Ovary (tissue), 9 donors: ENCODE measurements around the gene C1QB. TPM values are rescaled to one million over a fixed set of nuclear protein-coding genes. Genes with fewer than 3 reads are reported as not detected.

Experiments
- DNase-seq, 5 donors: peaks; one replicate each; pipeline ENCODE4 v3.0.0-alpha.2; 2019 to 2020
- H3K27ac ChIP-seq, 2 donors: fragments of 200-600 bp; one replicate each; pipeline versions ENCODE4 v1.5.1 to v1.8.0; 2019 to 2022
- H3K27me3 ChIP-seq: fragments of 200-600 bp; one replicate; pipeline ENCODE4 v1.8.0; 2022
- H3K36me3 ChIP-seq: fragments of 200-600 bp; sonication (generic); one replicate; pipeline ENCODE4 v1.5.1; 2019
- H3K4me1 ChIP-seq: one replicate; pipeline ENCODE4 v1.8.1; 2013; ENCODE audit warnings: mild to moderate bottlenecking, moderate library complexity; ENCODE audit not compliant: insufficient read depth
- H3K4me3 ChIP-seq: fragments of 200-600 bp; sonication (generic); one replicate; pipeline ENCODE4 v1.5.1; 2017
- H3K9me3 ChIP-seq, 2 donors: fragments of 200-600 bp in 1 of 2; sonication (generic) in 1 of 2; one replicate each; pipeline versions ENCODE4 v1.5.1 to v1.8.1; 2013 to 2019; ENCODE audit warnings: mild to moderate bottlenecking in 1 of 2, moderate library complexity in 1 of 2
- EP300 ChIP-seq: sonication (generic); formaldehyde crosslinking; IDR thresholded peaks from one replicate; pipeline ENCODE4 v1.6.1; 2017; ENCODE audit warnings: antibody characterized with exemption
- POLR2A ChIP-seq: fragments of 450-650 bp; IDR thresholded peaks from one replicate; pipeline ENCODE4 v1.6.1; 2017; ENCODE audit warnings: antibody characterized with exemption, mild to moderate bottlenecking, moderate library complexity
- WGBS, 3 donors: extraction: QIAGEN DNeasy Blood & Tissue Kit in 1 of 3; methylation state at CpG; one replicate each; pipeline versions ENCODE4 v1.1.5 to v1.1.7; 2013 to 2017; 5-methylcytosine and 5-hydroxymethylcytosine counted together
- intact Hi-C, 4 donors: fragments of 100-400 bp; cut with DNase I; formaldehyde crosslinking; loops; one replicate each; pipeline versions ENCODE4 v1.11.0 to v1.15.1; 2022 to 2023
- polyA plus RNA-seq, 2 donors: library from polyadenylated mRNA; stranded (reverse); fragments of 200-250 nt in 1 of 2; fragments of 350-450 nt in 1 of 2; fragmentation: Illumina TruSeq in 1 of 2; extraction: RNeasy Lipid Tissue Mini Kit (QIAGEN cat#74804) in 1 of 2; gene quantifications; one replicate each; pipeline ENCODE4 v1.2.3, GENCODE V29; 2013 to 2014
- total RNA-seq, 7 donors: library from RNA; depleted of rRNA in 2 of 7; stranded (reverse); fragments of >200 nt in 2 of 7; fragmentation: NEBNext Ultra II Directional in 3 of 7; extraction: Animal tissue kit (Norgen Biotek cat#: 25700) in 3 of 7; gene quantifications; one replicate each; pipeline versions ENCODE4 v1.1.0 to v1.2.4, GENCODE V29; 2016 to 2023
- TF ChIP-seq, protein P1 (sequence below), 3 donors: fragments of 450-650 bp in 2 of 3; fragments of 200-600 bp in 1 of 3; IDR thresholded peaks; one replicate each; pipeline versions ENCODE4 v1.5.1 to v1.8.0; 2016 to 2022; ENCODE audit warnings: antibody characterized with exemption in 3 of 3, mild to moderate bottlenecking in 1 of 3
- donor health status: DM: no; HTN: no; CAD: no; lungs with moderate emphysema.
- donor health status: DM: no; HTN: no; CAD: no.
- donor health status: Bipolar disorder and iron deficiency.
- donor health status: DM: yes; HTN: yes; CAD: no.
- donor health status: DM: no; HTN: no; CAD: no.
- donor health status: DM: yes; HTN: yes; CAD: no.

C1QB gene
- total and polyA plus RNA-seq, 9 donors, result 26.5 to 206 (median 96.7) TPM

DNA sequence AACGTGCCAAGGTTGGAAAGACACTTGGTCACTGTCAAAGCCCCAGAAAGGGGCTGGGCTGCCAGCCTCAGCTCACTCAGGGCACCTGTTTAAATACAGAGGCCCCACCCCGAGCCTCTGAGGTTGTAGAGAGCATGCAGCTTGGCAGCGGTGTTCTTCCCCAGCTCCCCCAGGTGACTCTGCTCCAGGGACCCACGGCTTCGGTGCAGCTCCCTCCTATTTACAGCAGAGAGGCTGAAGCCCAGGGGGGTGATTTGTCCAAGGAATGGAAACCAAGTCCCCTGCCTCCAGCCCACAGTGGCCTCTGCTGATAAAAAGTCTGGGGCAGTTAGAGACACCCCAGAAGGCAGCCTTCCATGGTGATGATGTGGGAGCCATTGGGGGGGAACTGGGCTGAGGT is 25.7 kb upstream of the C1QB start:
- Histone ChIP-seq H3K9me3 (no peaks in the 10 kb centered on the region), H3K4me3 (no peak overlapping the region), H3K27ac (no peak overlapping the region), H3K36me3 (no peaks in the 10 kb centered on the region), H3K27me3 (no peaks in the 10 kb centered on the region), H3K4me1 (no peaks in the 10 kb centered on the region)
- WGBS, 3 donors, result 47 to 64% (median 49%) methylated on average over 5 of the region's 5 CpGs
- TF ChIP-seq POLR2A, result no peak
- TF ChIP-seq EP300, result no peak
- TF ChIP-seq, protein P1, sequence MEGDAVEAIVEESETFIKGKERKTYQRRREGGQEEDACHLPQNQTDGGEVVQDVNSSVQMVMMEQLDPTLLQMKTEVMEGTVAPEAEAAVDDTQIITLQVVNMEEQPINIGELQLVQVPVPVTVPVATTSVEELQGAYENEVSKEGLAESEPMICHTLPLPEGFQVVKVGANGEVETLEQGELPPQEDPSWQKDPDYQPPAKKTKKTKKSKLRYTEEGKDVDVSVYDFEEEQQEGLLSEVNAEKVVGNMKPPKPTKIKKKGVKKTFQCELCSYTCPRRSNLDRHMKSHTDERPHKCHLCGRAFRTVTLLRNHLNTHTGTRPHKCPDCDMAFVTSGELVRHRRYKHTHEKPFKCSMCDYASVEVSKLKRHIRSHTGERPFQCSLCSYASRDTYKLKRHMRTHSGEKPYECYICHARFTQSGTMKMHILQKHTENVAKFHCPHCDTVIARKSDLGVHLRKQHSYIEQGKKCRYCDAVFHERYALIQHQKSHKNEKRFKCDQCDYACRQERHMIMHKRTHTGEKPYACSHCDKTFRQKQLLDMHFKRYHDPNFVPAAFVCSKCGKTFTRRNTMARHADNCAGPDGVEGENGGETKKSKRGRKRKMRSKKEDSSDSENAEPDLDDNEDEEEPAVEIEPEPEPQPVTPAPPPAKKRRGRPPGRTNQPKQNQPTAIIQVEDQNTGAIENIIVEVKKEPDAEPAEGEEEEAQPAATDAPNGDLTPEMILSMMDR (IDR thresholded peaks at IDR 0.05), result no peak
- DNase-seq, result no peak
- intact Hi-C loops, result no loop called here

DNA sequence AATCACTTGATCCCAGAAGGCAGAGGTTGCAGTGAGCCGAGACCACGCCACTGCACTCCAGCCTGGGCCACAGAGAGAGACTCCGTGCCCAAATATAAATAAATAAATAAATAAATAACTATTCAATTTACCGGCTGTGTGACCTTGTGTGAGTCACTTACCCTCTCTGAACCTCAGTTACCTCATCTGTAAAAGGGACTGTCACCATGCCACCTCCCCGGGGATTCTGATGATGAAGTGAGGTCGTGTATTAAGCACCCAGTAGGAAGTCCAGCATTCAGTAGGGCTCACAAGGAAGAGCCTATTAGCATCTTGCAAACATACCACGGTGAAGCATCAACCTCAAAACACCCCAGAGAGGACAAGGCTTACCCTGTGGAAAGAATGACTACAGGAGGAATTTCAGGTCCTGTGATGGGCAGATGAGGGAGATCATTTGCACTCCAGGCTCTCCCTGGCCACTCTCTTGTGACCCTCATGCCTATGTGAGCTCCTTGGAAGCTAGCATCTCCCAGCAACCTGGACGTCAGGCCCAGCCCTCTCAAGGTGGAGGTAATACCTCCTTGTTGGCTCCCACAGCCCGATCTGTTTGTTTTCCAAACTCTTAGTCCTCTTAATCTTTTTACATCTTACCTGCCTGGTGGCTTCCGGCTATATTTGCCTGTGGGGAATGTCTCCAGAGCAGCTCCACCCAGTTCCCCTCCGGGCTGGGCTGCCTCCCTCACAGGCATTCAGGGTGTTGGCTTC is 24.2 kb upstream of the C1QB start:
- no peak overlapping the region for H3K27ac ChIP-seq
- no peaks in the 10 kb centered on the region for H3K36me3 ChIP-seq
- intact Hi-C loops, result no loop called here
- DNase-seq, result no peak
- no peak overlapping the region for H3K4me3 ChIP-seq
- H3K4me1 ChIP-seq, result no peaks in the 10 kb centered on the region
- TF ChIP-seq POLR2A (no peak), EP300 (no peak)
- TF ChIP-seq, protein P1 (IDR thresholded peaks at IDR 0.05), result no peak
- WGBS, 3 donors, result 47 to 55% (median 53%) methylated on average over 11 of the region's 11 CpGs
- H3K27me3 ChIP-seq, result no peaks in the 10 kb centered on the region
- H3K9me3 ChIP-seq, result no peaks in the 10 kb centered on the region

DNA sequence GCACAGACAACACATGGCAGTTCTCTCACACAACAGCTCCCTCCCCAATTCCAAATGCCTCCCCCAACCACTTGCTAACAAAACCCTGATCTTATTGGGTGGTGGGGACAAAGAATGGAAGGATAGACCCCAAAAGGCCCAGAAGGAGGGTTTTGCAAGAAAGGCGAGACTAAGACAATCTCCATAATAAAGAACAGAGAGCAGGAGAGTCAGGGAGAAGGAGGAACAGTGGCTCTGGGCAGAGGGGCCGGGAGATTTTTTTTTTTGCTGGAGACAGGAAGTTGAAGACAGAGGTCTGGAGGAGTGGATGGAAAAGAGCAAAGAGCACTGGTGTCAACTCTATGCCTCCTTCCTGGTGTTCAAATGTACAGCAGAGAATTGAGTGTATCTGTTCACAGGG is 23.1 kb upstream of the C1QB start:
- 26 to 40% (median 29%) methylated on average over 2 of the region's 2 CpGs for WGBS, 3 donors
- no peak overlapping the region for H3K27ac ChIP-seq
- no peak for DNase-seq
- no peak overlapping the region for H3K4me3 ChIP-seq
- no peaks in the 10 kb centered on the region for H3K4me1 ChIP-seq
- TF ChIP-seq EP300, result no peak
- no peak for TF ChIP-seq POLR2A
- TF ChIP-seq, protein P1 (IDR thresholded peaks at IDR 0.05), result no peak
- intact Hi-C loops, result no loop called here
- no peaks in the 10 kb centered on the region for H3K9me3 ChIP-seq
- H3K36me3 ChIP-seq, result no peaks in the 10 kb centered on the region
- H3K27me3 ChIP-seq, result no peaks in the 10 kb centered on the region

DNA sequence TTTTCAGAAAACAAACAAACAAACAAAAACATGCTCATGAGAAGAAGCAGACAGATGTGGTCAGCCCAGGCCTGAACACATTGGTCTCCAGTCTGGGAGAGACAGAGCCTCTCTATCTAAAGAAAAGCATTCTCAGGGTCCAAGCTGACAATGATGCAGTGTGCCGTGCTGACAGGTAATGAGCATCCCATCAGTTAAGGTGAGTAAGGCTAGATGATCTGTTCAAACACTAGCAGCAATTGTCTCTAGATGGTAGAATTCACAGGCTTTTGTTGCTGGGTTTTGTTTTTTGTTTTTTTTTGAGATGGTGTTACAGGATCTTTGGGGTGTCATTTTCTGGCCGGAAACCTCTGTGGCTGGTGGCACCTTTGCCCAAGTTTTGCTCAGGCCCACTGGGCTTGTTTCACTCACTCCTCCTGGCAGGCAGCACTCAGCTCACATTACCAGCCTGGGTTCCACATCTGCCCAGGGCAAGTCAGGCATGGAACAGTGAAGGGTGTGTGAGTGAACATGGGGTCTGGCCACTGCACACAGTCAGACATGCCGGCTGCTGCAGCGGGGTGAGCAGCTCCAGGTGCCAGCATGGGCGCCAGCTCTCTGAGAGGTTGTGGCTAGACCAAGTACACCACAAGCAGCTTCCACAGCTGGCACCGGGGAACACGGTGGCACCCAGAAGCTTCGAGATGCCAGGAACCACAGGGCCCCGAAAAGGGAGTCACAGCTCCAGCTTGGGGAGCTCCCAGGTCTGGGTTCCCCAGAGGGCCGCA is 19.2 kb upstream of the C1QB start:
- Histone ChIP-seq H3K4me1 (no peaks in the 10 kb centered on the region), H3K4me3 (no peak overlapping the region), H3K27ac (no peak overlapping the region), H3K9me3 (no peaks in the 10 kb centered on the region), H3K27me3 (no peaks in the 10 kb centered on the region), H3K36me3 (no peaks in the 10 kb centered on the region)
- 81 to 91% (median 90%) methylated on average over 10 of the region's 10 CpGs for WGBS, 3 donors
- intact Hi-C loops, result no loop called here
- no peak for DNase-seq
- TF ChIP-seq POLR2A (no peak), EP300 (no peak)
- TF ChIP-seq, protein P1 (IDR thresholded peaks at IDR 0.05), result no peak
